Activated naive CD4-positive, alpha-beta T cell treated with Interleukin-2 at 50 U/mL for 16 hours (primary cell): ENCODE measurements around the gene PLD5.
"Not testable (repeated sequence)": the region's sequence is repeated elsewhere in the genome, so short reads cannot be mapped to it uniquely, and the experiment has no call there.

Experiments
- DNase-seq: peaks from one replicate; pipeline ENCODE4 v3.0.0-alpha.2; 2020

Gene PLD5

DNA sequence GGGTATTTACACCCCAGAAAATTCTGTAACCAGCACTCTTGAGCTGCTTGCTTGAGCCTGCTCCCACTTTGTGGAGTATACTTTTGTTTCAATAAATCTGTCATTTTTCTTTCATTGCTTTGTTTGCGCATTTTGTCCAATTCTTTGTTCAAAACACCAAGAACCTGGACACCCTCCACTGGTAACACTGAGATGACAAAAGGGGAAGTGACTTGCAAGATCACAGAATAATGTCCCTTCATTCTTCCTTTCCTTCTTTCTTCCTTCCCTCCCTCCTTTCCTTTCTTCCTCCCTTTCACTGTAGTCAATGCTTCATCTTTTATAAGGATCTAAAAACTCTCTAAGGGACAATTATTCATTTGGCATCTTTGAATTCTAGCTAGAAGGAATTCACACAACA lies 391.1 kb downstream of the PLD5 start:
- no peak for DNase-seq

- DNase-seq, result no peak
Measured at GRCh38 chr1:242132121-242132817, 392.2 kb downstream of the PLD5 start.

DNA sequence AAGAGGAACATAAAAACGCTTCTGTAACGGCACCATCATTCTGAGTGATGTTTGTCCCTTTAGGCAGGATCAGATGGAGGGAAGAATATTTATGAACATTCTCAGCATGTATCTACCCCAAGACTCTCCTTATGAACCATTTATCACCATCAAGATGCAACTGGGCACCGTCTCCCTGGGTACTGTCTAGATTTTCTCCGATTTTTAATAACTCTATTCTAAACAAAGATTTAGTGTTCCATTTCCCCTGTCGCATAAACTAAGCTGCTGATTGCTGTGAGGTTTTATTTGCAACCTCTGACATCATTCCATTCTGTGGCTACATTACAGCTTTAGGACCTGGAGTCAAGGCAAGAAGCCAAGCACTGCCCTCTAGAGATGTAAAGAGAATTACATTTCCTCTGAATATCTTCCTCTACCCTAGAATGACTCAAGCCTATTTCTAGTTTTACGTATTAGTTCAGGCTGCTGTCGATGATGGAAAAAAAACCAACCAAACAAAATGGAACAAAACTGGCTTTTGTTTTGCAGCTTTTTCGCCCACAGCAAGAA lies 395.5 kb downstream of the PLD5 start:
- DNase-seq, result no peak

- DNase-seq, result no peak
Measured at GRCh38 chr1:242120432-242120831, 404.1 kb downstream of the PLD5 start.

GRCh38 chr1:242100921-242101320 lies 423.6 kb downstream of the PLD5 start:
- DNase-seq, result no peak

- not testable (repeated sequence) for DNase-seq
Measured at GRCh38 chr1:242097283-242097682, 427.2 kb downstream of the PLD5 start.

GRCh38 chr1:242093116-242093515 lies 431.4 kb downstream of the PLD5 start:
- DNase-seq, result no peak

- no peak for DNase-seq
Measured at GRCh38 chr1:242089911-242090310, 434.6 kb downstream of the PLD5 start.

GRCh38 chr1:242088875-242089274 lies 435.6 kb downstream of the PLD5 start:
- no peak for DNase-seq

DNA sequence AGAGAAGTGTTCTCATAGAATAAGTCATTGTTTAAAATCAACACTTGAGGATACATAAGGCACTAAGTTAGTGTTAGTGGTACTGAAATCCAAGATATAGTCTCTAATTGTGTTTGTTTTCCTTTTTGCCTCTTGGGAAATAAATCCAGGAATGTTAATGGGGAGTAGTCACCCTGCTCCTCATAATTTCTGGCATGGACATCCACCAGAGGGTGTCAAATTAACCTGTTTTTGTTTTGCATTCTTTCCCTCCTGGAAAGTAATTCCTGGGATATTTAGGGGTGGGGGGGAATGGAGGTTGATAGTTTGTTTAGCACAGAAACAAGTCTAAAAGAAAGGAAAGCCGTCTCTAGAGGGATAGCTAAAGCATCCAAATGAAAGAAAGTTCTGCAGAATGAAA lies 437.8 kb downstream of the PLD5 start:
- no peak for DNase-seq

DNA sequence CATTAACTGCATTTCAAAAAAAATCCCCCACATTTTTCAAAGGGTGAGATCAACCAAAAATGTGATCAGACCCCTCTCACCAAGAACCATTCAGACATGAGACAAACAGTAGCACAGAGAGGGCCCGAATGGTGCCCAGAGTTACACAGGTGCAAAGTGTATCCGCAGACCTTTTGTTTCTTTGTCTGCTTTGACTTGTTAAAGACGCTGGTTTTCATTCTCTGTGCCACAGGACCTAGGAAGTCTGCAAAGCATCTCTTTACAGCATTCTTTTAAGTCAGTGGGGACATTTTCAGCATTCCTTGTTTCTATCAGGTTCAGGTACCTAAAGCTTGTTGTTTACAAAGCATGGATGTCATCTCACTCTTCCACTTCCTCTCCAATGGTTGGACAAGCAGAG lies 438.4 kb downstream of the PLD5 start:
- DNase-seq, result no peak

GRCh38 chr1:242083742-242084141 lies 440.8 kb downstream of the PLD5 start:
- DNase-seq, result no peak

- no peak for DNase-seq
Measured at GRCh38 chr1:242081446-242081845, 443.1 kb downstream of the PLD5 start.

DNA sequence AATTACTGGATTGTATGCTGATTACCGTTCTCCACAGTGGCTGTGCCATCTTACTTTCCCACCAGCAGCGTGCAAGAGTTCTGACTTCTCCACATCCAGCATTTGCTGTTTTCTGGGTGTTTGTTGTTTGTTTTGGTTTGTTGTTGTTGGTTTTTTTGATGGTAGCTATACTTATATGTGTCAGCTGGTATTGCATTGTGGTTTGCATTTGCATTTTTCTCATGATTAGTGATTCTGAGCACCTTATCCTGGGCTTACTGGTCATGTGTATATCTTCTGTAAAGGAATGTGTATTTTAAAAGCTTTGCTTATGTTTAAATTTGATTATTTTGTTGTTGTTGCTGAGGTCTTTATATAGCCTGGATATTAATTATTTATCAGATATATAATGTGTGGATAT lies 458.7 kb downstream of the PLD5 start:
- no peak for DNase-seq

GRCh38 chr1:242062271-242062670 lies 462.2 kb downstream of the PLD5 start:
- DNase-seq, result no peak

GRCh38 chr1:242059976-242060375 lies 464.5 kb downstream of the PLD5 start:
- DNase-seq, result no peak

GRCh38 chr1:242058582-242058981 lies 465.9 kb downstream of the PLD5 start:
- DNase-seq, result not testable (repeated sequence)

DNA sequence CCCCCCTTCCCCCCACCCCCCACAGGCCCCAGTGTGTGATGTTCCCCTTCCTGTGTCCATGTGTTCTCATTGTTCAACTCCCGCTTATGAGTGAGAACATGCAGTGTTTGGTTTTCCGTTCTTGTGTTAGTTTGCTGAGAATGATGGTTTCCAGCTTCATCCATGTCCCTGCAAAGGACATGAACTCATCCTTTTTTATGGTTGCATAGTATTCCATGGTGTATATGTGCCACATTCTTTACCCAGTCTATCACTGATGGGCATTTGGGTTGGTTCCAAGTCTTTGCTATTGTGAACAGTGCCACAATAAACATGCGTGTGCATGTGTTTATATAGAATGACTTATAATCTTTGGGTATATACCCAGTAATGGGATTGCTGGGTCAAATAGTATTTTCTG lies 466.3 kb downstream of the PLD5 start:
- not testable (repeated sequence) for DNase-seq

DNA sequence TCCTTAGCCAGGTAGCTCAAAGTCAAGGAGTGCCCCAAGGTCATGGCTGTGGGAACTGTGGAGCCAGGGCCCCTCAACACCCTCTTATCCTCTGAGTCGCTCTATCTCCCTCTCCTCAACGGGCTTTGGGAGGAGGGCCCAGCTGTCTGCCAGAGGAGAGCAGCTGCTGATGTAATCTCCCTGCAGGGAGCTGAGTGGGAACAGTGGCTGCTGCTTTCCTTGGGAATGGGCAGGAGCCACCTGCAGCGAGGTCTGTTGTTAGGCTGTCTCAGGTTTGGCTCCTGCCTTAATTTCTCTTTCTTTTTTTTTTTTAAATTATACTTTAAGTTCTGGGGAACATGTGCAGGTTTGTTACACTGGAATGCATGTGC lies 466.8 kb downstream of the PLD5 start:
- DNase-seq, result no peak

GRCh38 chr1:242056988-242057744 lies 467.3 kb downstream of the PLD5 start:
- no peak for DNase-seq

DNA sequence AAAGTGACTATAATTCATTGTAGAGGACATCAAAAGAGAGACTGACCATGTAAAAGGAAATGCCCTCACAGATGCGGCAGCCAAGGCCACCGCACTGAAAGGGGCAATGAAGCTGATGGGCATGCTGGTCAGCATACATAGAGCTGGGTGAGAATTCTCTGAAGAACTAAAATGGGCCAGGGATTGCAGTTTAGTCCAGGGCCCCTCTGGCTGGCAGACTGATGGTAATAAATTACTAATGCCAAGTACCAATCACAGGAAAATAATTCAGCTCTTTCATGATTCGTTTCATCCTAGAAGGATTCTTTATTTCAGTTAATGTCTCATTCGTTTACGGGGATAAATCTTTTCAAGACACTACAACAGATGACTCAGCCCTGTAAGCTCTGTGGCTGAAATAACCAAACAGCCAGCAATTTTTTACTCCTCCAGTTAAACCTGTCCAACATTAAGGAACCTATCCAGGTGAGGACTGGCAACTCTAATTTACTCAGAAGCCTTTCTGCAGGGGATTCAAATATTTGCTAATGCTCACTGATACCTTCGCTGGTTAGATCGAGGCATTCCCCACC lies 468.7 kb downstream of the PLD5 start:
- DNase-seq, result no peak

- no peak for DNase-seq
Measured at GRCh38 chr1:242043165-242043564, 481.3 kb downstream of the PLD5 start.

- DNase-seq, result no peak
Measured at GRCh38 chr1:242034392-242034791, 490.1 kb downstream of the PLD5 start.

DNA sequence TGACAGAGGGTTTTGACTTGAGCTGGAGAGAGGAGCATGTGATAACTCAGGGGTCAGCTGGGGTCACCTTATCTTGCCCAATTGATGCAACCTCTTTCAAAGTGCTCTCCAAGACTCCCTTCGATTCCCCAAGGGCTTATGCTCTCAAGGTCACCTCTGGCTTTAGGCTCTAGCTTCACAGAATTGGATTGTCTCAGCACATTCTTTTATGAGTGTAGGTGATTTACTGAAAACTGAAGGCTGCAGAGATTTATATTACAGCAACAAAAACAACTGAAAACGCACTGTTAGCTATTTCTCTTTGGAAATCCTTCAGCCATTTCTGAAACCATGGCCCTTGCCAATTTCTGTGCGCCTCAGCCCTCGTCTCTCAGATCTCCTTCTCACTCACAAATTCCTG lies 491.1 kb downstream of the PLD5 start:
- DNase-seq, result no peak
